IMR-90 (cell line): ENCODE data around the gene LAMA2. TPM values are rescaled to one million over a fixed set of nuclear protein-coding genes. Genes with fewer than 3 reads are reported as not detected.

ENCODE experiments used
- ATAC-seq: fragments of 200-7000 bp; cut with Tn5 transposase; 2 replicates; pipeline ENCODE4 v1.9.1; 2020; ENCODE audit warnings: low read depth, mild to moderate bottlenecking, moderate library complexity
- BruUV-seq: library from RNA; stranded (reverse); fragments of 400-500 nt; replicated peaks from 2 replicates; lab custom pipeline; 2021; lab: Mats Ljungman, UMichigan
- CTCF ChIA-PET: fragments of 300-600 bp; formaldehyde crosslinking; extraction: SDS; loops from one replicate; lab custom pipeline; 2021; ENCODE audit warnings: antibody characterized with exemption; lab: Yijun Ruan, JAX
- POLR2A ChIA-PET: fragments of 300-600 bp; sonication (Branson Sonifier 250); formaldehyde crosslinking; loops from one replicate; lab custom pipeline; 2022; ENCODE audit warnings: antibody characterized with exemption; ENCODE audit not compliant: unreplicated experiment; lab: Charles Lee
- DNase-seq: peaks from one replicate; pipeline ENCODE4 v3.0.0; 2013
- H2AFZ ChIP-seq: replicated peaks from 2 replicates; pipeline ENCODE3; 2013; ENCODE audit warnings: low read length, mild to moderate bottlenecking; ENCODE audit not compliant: poor library complexity
- H2AK5ac ChIP-seq: 2 replicates; pipeline ENCODE4 v1.6.1; 2013; ENCODE audit warnings: low read depth, low read length, inconsistent platforms
- H2AK9ac ChIP-seq: replicated peaks from 2 replicates; pipeline ENCODE3; 2013; ENCODE audit warnings: mild to moderate bottlenecking, low read depth, low read length, moderate library complexity; ENCODE audit not compliant: poor library complexity
- H2BK120ac ChIP-seq: 2 replicates; pipeline ENCODE4 v1.6.1; 2013; ENCODE audit warnings: low read depth, low read length, inconsistent platforms
- H2BK15ac ChIP-seq: 3 replicates; pipeline ENCODE4 v1.6.1; 2013; ENCODE audit warnings: low read depth, low read length, inconsistent platforms
- H2BK20ac ChIP-seq: 2 replicates; pipeline ENCODE4 v1.6.1; 2013; ENCODE audit warnings: low read depth, mild to moderate bottlenecking, inconsistent platforms, low read length, moderate library complexity
- H2BK5ac ChIP-seq: 2 replicates; pipeline ENCODE4 v1.6.1; 2013; ENCODE audit warnings: mild to moderate bottlenecking, low read depth, low read length, inconsistent platforms; ENCODE audit not compliant: poor library complexity, severe bottlenecking
- H3K14ac ChIP-seq: replicated peaks from 2 replicates; pipeline ENCODE4 v1.6.1; 2013; ENCODE audit warnings: low read depth, low read length, inconsistent platforms
- H3K18ac ChIP-seq: 2 replicates; pipeline ENCODE4 v1.6.1; 2013; ENCODE audit warnings: low read depth, low read length, control low read depth
- H3K23ac ChIP-seq: 2 replicates; pipeline ENCODE4 v1.6.1; 2013; ENCODE audit warnings: low read depth, low read length, inconsistent platforms
- H3K27ac ChIP-seq: 2 replicates; pipeline ENCODE4 v1.5.1; 2013; ENCODE audit warnings: mild to moderate bottlenecking, control low read depth, low read length; ENCODE audit not compliant: insufficient read depth
- H3K27me3 ChIP-seq: 2 replicates; pipeline ENCODE4 v1.6.1; 2013; ENCODE audit warnings: low read length; ENCODE audit not compliant: control insufficient read depth, insufficient read depth
- H3K36me3 ChIP-seq: 2 replicates; pipeline ENCODE4 v1.6.1; 2013; ENCODE audit warnings: low read length, mixed read lengths; ENCODE audit not compliant: control insufficient read depth, insufficient read depth
- H3K4ac ChIP-seq: 2 replicates; pipeline ENCODE4 v1.6.1; 2013; ENCODE audit warnings: low read depth, low read length, inconsistent platforms
- H3K4me1 ChIP-seq: 2 replicates; pipeline ENCODE4 v1.6.1; 2013; ENCODE audit warnings: low read length, mixed read lengths; ENCODE audit not compliant: control insufficient read depth, insufficient read depth
- H3K4me2 ChIP-seq: 2 replicates; pipeline ENCODE4 v1.6.1; 2013; ENCODE audit warnings: low read depth, mild to moderate bottlenecking, control low read depth, low read length, moderate library complexity
- H3K4me3 ChIP-seq: 2 replicates; pipeline ENCODE4 v1.5.1; 2013; ENCODE audit warnings: low read depth, mild to moderate bottlenecking, control low read depth, low read length, moderate library complexity; ENCODE audit not compliant: insufficient read depth
- H3K56ac ChIP-seq: 2 replicates; pipeline ENCODE4 v1.6.1; 2013; ENCODE audit warnings: low read length, inconsistent platforms; ENCODE audit not compliant: insufficient read depth; ENCODE audit errors: extremely low read depth
- H3K79me1 ChIP-seq, 2 experiments: 2 replicates each; pipeline ENCODE4 v1.6.1; 2013; ENCODE audit warnings: low read length in 2 of 2, inconsistent platforms in 1 of 2, low read depth in 1 of 2
- H3K9ac ChIP-seq: 2 replicates; pipeline ENCODE4 v1.6.1; 2013; ENCODE audit warnings: low read depth, low read length, control low read depth
- H3K9me1 ChIP-seq: 2 replicates; pipeline ENCODE4 v1.6.1; 2013; ENCODE audit warnings: low read length, inconsistent platforms; ENCODE audit not compliant: insufficient read depth
- H3K9me3 ChIP-seq: 2 replicates; pipeline ENCODE4 v1.6.1; 2013; ENCODE audit warnings: low read length; ENCODE audit not compliant: control insufficient read depth, insufficient read depth
- H4K20me1 ChIP-seq: 2 replicates; pipeline ENCODE4 v1.6.1; 2013; ENCODE audit warnings: low read length, inconsistent platforms; ENCODE audit not compliant: insufficient read depth
- H4K5ac ChIP-seq: 2 replicates; pipeline ENCODE4 v1.6.1; 2013; ENCODE audit warnings: mild to moderate bottlenecking, low read depth, low read length, control low read depth
- H4K8ac ChIP-seq, 2 experiments: 2 replicates each; pipeline ENCODE4 v1.6.1; 2013; ENCODE audit warnings: low read depth in 2 of 2, low read length in 2 of 2, control low read depth in 1 of 2, inconsistent platforms in 1 of 2
- H4K91ac ChIP-seq: 2 replicates; pipeline ENCODE4 v1.6.1; 2013; ENCODE audit warnings: low read depth, low read length, inconsistent platforms; ENCODE audit not compliant: insufficient read depth
- BHLHE40 ChIP-seq: fragments of 150-350 bp; IDR thresholded peaks from 2 replicates; pipeline ENCODE4 v1.6.1; 2016; ENCODE audit warnings: mild to moderate bottlenecking, low read depth, low read length
- CEBPB ChIP-seq: IDR thresholded peaks from 2 replicates; pipeline ENCODE4 v1.6.1; 2012; ENCODE audit warnings: low read depth, low read length, improper control_type of control experiment
- CHD1 ChIP-seq: IDR thresholded peaks from 2 replicates; pipeline ENCODE4 v1.6.1; 2012; ENCODE audit warnings: low read depth, low read length, improper control_type of control experiment
- FOS ChIP-seq: fragments of 150-350 bp; IDR thresholded peaks from 2 replicates; pipeline ENCODE4 v1.6.1; 2016; ENCODE audit warnings: low read depth, low read length
- MAFK ChIP-seq: IDR thresholded peaks from 2 replicates; pipeline ENCODE4 v1.6.1; 2012; ENCODE audit warnings: low read depth, low read length, improper control_type of control experiment
- MAZ ChIP-seq: IDR thresholded peaks from 2 replicates; pipeline ENCODE4 v1.6.1; 2012; ENCODE audit warnings: low read depth, mild to moderate bottlenecking, low read length, improper control_type of control experiment, moderate library complexity, borderline replicate concordance
- MXI1 ChIP-seq: IDR thresholded peaks from 2 replicates; pipeline ENCODE4 v1.6.1; 2012; ENCODE audit warnings: low read depth, mild to moderate bottlenecking, low read length, moderate library complexity, borderline replicate concordance
- NFE2L2 ChIP-seq: fragments of 150-350 bp; IDR thresholded peaks from 2 replicates; pipeline ENCODE4 v1.6.1; 2016; ENCODE audit warnings: low read depth, mild to moderate bottlenecking, low read length
- POLR2A ChIP-seq: IDR thresholded peaks from 2 replicates; pipeline ENCODE4 v1.6.1; 2012; ENCODE audit warnings: mild to moderate bottlenecking, low read depth, low read length
- RCOR1 ChIP-seq: IDR thresholded peaks from 2 replicates; pipeline ENCODE4 v1.6.1; 2012; ENCODE audit warnings: mild to moderate bottlenecking, low read length, improper control_type of control experiment; ENCODE audit not compliant: insufficient replicate concordance
- RFX5 ChIP-seq: IDR thresholded peaks from 2 replicates; pipeline ENCODE4 v1.8.0; 2012; ENCODE audit warnings: low read depth, mild to moderate bottlenecking, low read length, moderate library complexity
- SMC3 ChIP-seq: fragments of 150-350 bp; IDR thresholded peaks from 2 replicates; pipeline ENCODE4 v1.6.1; 2016; ENCODE audit warnings: low read depth, mild to moderate bottlenecking, antibody characterized with exemption, low read length, moderate library complexity
- WGBS, 2 experiments: methylation state at CpG; one replicate each; pipeline versions ENCODE4 v1.1.5 to v1.1.7; 2013; ENCODE audit warnings: missing lambda C conversion rate in 2 of 2; ENCODE audit not compliant: insufficient read length in 1 of 2; ENCODE audit errors: extremely low coverage in 2 of 2; 5-methylcytosine and 5-hydroxymethylcytosine counted together
- dilution Hi-C: fragments of 300-500 bp; cut with HindIII; formaldehyde crosslinking; loops from one replicate; pipeline ENCODE4 v1.14.3; 2018; ENCODE audit warnings: low sequenced_read_pairs; ENCODE audit not compliant: unreplicated experiment
- in situ Hi-C: fragments of 300-500 bp; cut with MboI; formaldehyde crosslinking; loops from 3 replicates; pipeline ENCODE4 v1.14.3; 2019; ENCODE audit warnings: low sequenced_read_pairs, inconsistent platforms, mixed read lengths
- intact Hi-C: fragments of 100-400 bp; cut with micrococcal nuclease; formaldehyde crosslinking; loops from 2 replicates; pipeline ENCODE4 v1.10.0; 2022
- polyA plus RNA-seq, 3 experiments: library from polyadenylated mRNA; depleted of rRNA; stranded (reverse); fragments of >200 nt; gene quantifications; 2 replicates each; pipeline ENCODE4 v1.2.3, GENCODE V29; 2012; ENCODE audit warnings: low replicate concordance in 1 of 3
- total RNA-seq: library from RNA; depleted of rRNA; stranded (reverse); fragments of >200 nt; gene quantifications from 2 replicates; pipeline ENCODE4 v1.2.3, GENCODE V29; 2012
- TF ChIP-seq, protein P1 (sequence below): fragments of 150-350 bp; IDR thresholded peaks from 2 replicates; pipeline ENCODE4 v1.6.1; 2017; ENCODE audit warnings: mild to moderate bottlenecking, antibody characterized with exemption, low read length, low read depth
- TF ChIP-seq, protein P2 (sequence below): conservative IDR thresholded peaks from 2 replicates; pipeline ENCODE4 v1.5.1; 2012; ENCODE audit warnings: mild to moderate bottlenecking, low read depth, low read length, improper control_type of control experiment
- TF ChIP-seq, protein P3 (sequence below): fragments of 150-350 bp; IDR thresholded peaks from 2 replicates; pipeline ENCODE4 v1.6.1; 2016; ENCODE audit warnings: low read depth, mild to moderate bottlenecking, low read length, moderate library complexity, borderline replicate concordance

LAMA2 gene
- total and polyA plus RNA-seq, 2 of the 4 experiments (the other 2 are of a cell fraction): 9.9 to 13.3 TPM

DNA sequence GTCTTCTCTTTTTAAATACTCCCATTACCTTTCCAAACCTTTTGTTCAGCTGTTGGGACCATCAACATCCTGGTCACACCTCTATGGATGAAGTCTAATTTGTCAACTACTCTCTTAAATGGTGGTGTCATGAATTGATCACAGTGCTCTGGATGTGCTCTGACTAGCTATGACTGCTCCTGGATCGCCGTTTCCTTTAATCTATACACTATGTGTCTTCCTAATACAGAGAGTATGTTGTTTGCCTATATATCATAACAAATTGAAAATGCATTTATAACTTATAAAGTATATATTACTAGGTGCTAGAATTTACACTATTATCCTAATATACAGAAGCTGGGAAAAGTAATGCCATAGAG is 357.5 kb downstream of the LAMA2 start:
- no CpG with 5 or more reads among the region's 2 CpGs for WGBS, 2 experiments
- no peaks in the 10 kb centered on the region for H3K27me3 ChIP-seq
- no peak overlapping the region for H3K27ac ChIP-seq
- H3K9me1 ChIP-seq: no peaks in the 10 kb centered on the region
- H2BK20ac ChIP-seq: no peak overlapping the region
- no peak overlapping the region for H3K18ac ChIP-seq
- no peaks in the 10 kb centered on the region for H3K36me3 ChIP-seq
- H2BK120ac ChIP-seq: no peak overlapping the region
- no peak overlapping the region for H2BK5ac ChIP-seq
- H4K20me1 ChIP-seq: no peaks in the 10 kb centered on the region
- POLR2A ChIA-PET: no interaction called here
- no peaks in the 10 kb centered on the region for H3K9me3 ChIP-seq
- H2BK15ac ChIP-seq: no peak overlapping the region
- no peak overlapping the region for H4K5ac ChIP-seq
- H3K4me2 ChIP-seq: no peak overlapping the region
- no peaks in the 10 kb centered on the region for H3K4me1 ChIP-seq
- no peak overlapping the region for H4K8ac ChIP-seq
- dilution Hi-C loops: no loop called here
- no peak for DNase-seq
- H3K4ac ChIP-seq: no peak overlapping the region
- no peak overlapping the region for H2AFZ ChIP-seq
- H3K79me1 ChIP-seq: no peaks in the 10 kb centered on the region
- H4K91ac ChIP-seq: no peak overlapping the region
- H2AK5ac ChIP-seq: no peak overlapping the region
- H2AK9ac ChIP-seq: no peak overlapping the region
- TF ChIP-seq FOS (no peak), RCOR1 (no peak), SMC3 (no peak), MAFK (no peak), CEBPB (no peak), BHLHE40 (no peak), CHD1 (no peak), NFE2L2 (no peak), RFX5 (no peak), MAZ (no peak), POLR2A (no peak), MXI1 (no peak)
- TF ChIP-seq, protein P1, sequence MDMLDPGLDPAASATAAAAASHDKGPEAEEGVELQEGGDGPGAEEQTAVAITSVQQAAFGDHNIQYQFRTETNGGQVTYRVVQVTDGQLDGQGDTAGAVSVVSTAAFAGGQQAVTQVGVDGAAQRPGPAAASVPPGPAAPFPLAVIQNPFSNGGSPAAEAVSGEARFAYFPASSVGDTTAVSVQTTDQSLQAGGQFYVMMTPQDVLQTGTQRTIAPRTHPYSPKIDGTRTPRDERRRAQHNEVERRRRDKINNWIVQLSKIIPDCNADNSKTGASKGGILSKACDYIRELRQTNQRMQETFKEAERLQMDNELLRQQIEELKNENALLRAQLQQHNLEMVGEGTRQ: no peak
- TF ChIP-seq, protein P2, sequence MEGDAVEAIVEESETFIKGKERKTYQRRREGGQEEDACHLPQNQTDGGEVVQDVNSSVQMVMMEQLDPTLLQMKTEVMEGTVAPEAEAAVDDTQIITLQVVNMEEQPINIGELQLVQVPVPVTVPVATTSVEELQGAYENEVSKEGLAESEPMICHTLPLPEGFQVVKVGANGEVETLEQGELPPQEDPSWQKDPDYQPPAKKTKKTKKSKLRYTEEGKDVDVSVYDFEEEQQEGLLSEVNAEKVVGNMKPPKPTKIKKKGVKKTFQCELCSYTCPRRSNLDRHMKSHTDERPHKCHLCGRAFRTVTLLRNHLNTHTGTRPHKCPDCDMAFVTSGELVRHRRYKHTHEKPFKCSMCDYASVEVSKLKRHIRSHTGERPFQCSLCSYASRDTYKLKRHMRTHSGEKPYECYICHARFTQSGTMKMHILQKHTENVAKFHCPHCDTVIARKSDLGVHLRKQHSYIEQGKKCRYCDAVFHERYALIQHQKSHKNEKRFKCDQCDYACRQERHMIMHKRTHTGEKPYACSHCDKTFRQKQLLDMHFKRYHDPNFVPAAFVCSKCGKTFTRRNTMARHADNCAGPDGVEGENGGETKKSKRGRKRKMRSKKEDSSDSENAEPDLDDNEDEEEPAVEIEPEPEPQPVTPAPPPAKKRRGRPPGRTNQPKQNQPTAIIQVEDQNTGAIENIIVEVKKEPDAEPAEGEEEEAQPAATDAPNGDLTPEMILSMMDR: no peak
- TF ChIP-seq, protein P3, sequence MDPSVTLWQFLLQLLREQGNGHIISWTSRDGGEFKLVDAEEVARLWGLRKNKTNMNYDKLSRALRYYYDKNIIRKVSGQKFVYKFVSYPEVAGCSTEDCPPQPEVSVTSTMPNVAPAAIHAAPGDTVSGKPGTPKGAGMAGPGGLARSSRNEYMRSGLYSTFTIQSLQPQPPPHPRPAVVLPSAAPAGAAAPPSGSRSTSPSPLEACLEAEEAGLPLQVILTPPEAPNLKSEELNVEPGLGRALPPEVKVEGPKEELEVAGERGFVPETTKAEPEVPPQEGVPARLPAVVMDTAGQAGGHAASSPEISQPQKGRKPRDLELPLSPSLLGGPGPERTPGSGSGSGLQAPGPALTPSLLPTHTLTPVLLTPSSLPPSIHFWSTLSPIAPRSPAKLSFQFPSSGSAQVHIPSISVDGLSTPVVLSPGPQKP: no peak
- H3K23ac ChIP-seq: no peak overlapping the region
- H3K14ac ChIP-seq: no peak overlapping the region
- no TSS peak for BruUV-seq
- no peak overlapping the region for H3K9ac ChIP-seq
- CTCF ChIA-PET: interaction anchor here (0.6 kb wide), 2 partner anchors 117 to 433 kb away, joined by 3 read pairs; no protein-coding TSS in a partner anchor
- intact Hi-C loops: no loop called here
- in situ Hi-C loops: loop anchor here (10.0 kb wide), 2 partner anchors 426 to 506 kb away; no protein-coding TSS in a partner anchor
- no peak for ATAC-seq
- H3K56ac ChIP-seq: no peak overlapping the region
- H3K4me3 ChIP-seq: no peak overlapping the region
